SKM-1 (cell line): ENCODE data around the gene LY9.

Source experiments
- DNase-seq: peaks from one replicate; lab custom pipeline; 2025; ENCODE audit not compliant: unreplicated experiment; lab: John Stamatoyannopoulos, UW

The LY9 gene

GRCh38 chr1:160836561-160836960 is 40.6 kb downstream of the LY9 start:
- peak; percentile 70 for DNase-seq

- DNase-seq = no peak
Observed at GRCh38 chr1:160836981-160837557, 41.1 kb downstream of the LY9 start.

GRCh38 chr1:160837558-160838205 is 41.7 kb downstream of the LY9 start:
- DNase-seq = no peak

GRCh38 chr1:160838888-160839287 is 42.9 kb downstream of the LY9 start:
- DNase-seq = no peak

GRCh38 chr1:160839746-160840145 is 43.8 kb downstream of the LY9 start:
- no peak for DNase-seq

GRCh38 chr1:160841079-160841478 is 45.1 kb downstream of the LY9 start:
- no peak for DNase-seq

- DNase-seq = no peak
Observed at GRCh38 chr1:160844447-160845232, 48.7 kb downstream of the LY9 start.

GRCh38 chr1:160846281-160846680 is 50.3 kb downstream of the LY9 start:
- DNase-seq = no peak

GRCh38 chr1:160850541-160850940 is 54.6 kb downstream of the LY9 start:
- no peak for DNase-seq

- DNase-seq = no peak
Observed at GRCh38 chr1:160850993-160851392, 55.0 kb downstream of the LY9 start.

GRCh38 chr1:160853014-160853413 is 57.0 kb downstream of the LY9 start:
- no peak for DNase-seq

GRCh38 chr1:160853754-160854153 is 57.8 kb downstream of the LY9 start:
- DNase-seq = no peak

- no peak for DNase-seq
Observed at GRCh38 chr1:160855181-160855981, 59.4 kb downstream of the LY9 start.

- no peak for DNase-seq
Observed at GRCh38 chr1:160858097-160858496, 62.1 kb downstream of the LY9 start.

- no peak for DNase-seq
Observed at GRCh38 chr1:160858507-160858906, 62.5 kb downstream of the LY9 start.

- peak; percentile 58 for DNase-seq
Observed at GRCh38 chr1:160859166-160859565, 63.2 kb downstream of the LY9 start.

- no peak for DNase-seq
Observed at GRCh38 chr1:160860840-160861505, 65.0 kb downstream of the LY9 start.

GRCh38 chr1:160862203-160863060 is 66.5 kb downstream of the LY9 start, which contains the start of gene CD244:
TSS of gene CD244 (minus strand) at chr1:160862887. CDS start at chr1:160862677, 210 bp downstream.
- peak; percentile 99 for DNase-seq

- no peak for DNase-seq
Observed at GRCh38 chr1:160863061-160863773, 67.2 kb downstream of the LY9 start.
